ENCODE results near the gene SHCBP1L.
"Not testable (repeated sequence)": the region's sequence is repeated elsewhere in the genome, so short reads cannot be mapped to it uniquely, and the experiment has no call there.

SHCBP1L gene

GRCh38 chr1:182965096-182965495 is 12.1 kb upstream of the SHCBP1L start:
- DNase-seq (ENCODE audit: low spot score): no peak

- DNase-seq (ENCODE audit: low spot score): peak; percentile 94
Measured at GRCh38 chr1:182962554-182963115, 9.7 kb upstream of the SHCBP1L start.

GRCh38 chr1:182960046-182960445 is 7.1 kb upstream of the SHCBP1L start:
- no peak for DNase-seq (ENCODE audit: low spot score)

- DNase-seq (ENCODE audit: low spot score): no peak
Measured at GRCh38 chr1:182957902-182958395, 5.0 kb upstream of the SHCBP1L start.

GRCh38 chr1:182956708-182957365 is 3.9 kb upstream of the SHCBP1L start:
- DNase-seq (ENCODE audit: low spot score): no peak

GRCh38 chr1:182955596-182956588 is 2.9 kb upstream of the SHCBP1L start:
- DNase-seq (ENCODE audit: low spot score): peak; percentile 24

- DNase-seq (ENCODE audit: low spot score): no peak
Measured at GRCh38 chr1:182953826-182954225, 860 bp upstream of the SHCBP1L start.

GRCh38 chr1:182943336-182943735 is 9.6 kb downstream of the SHCBP1L start:
- DNase-seq (ENCODE audit: low spot score): not testable (repeated sequence)

- DNase-seq (ENCODE audit: low spot score): not testable (repeated sequence)
Measured at GRCh38 chr1:182942145-182942544, 10.8 kb downstream of the SHCBP1L start.

GRCh38 chr1:182939413-182939812 is 13.6 kb downstream of the SHCBP1L start:
- no peak for DNase-seq (ENCODE audit: low spot score)

- no peak for DNase-seq (ENCODE audit: low spot score)
Measured at GRCh38 chr1:182935716-182936115, 17.2 kb downstream of the SHCBP1L start.

- no peak for DNase-seq (ENCODE audit: low spot score)
Measured at GRCh38 chr1:182930985-182931384, 22.0 kb downstream of the SHCBP1L start.

GRCh38 chr1:182927693-182928433 is 25.1 kb downstream of the SHCBP1L start:
- DNase-seq (ENCODE audit: low spot score): no peak

- DNase-seq (ENCODE audit: low spot score): no peak
Measured at GRCh38 chr1:182925661-182926060, 27.3 kb downstream of the SHCBP1L start.

GRCh38 chr1:182917378-182917777 is 35.6 kb downstream of the SHCBP1L start:
- no peak for DNase-seq (ENCODE audit: low spot score)

- DNase-seq (ENCODE audit: low spot score): no peak
Measured at GRCh38 chr1:182913401-182913800, 39.6 kb downstream of the SHCBP1L start.

GRCh38 chr1:182910143-182910542 is 42.8 kb downstream of the SHCBP1L start:
- DNase-seq (ENCODE audit: low spot score): no peak

GRCh38 chr1:182909578-182909977 is 43.4 kb downstream of the SHCBP1L start:
- no peak for DNase-seq (ENCODE audit: low spot score)

GRCh38 chr1:182905321-182905720 is 47.6 kb downstream of the SHCBP1L start:
- DNase-seq (ENCODE audit: low spot score): no peak

- DNase-seq (ENCODE audit: low spot score): not testable (repeated sequence)
Measured at GRCh38 chr1:182901946-182902345, 51.0 kb downstream of the SHCBP1L start.

- DNase-seq (ENCODE audit: low spot score): no peak
Measured at GRCh38 chr1:182897696-182898095, 55.3 kb downstream of the SHCBP1L start.

All from RKO (cell line).